Pancreas (tissue), 10 donors: Measurements from ENCODE around the gene UBE3B. TPM values are rescaled to one million over a fixed set of nuclear protein-coding genes. Genes with fewer than 3 reads are reported as not detected.

Experiments
- ATAC-seq, 4 donors: fragments of 200-7000 bp; cut with Tn5 transposase; one replicate each; pipeline versions ENCODE4 v1.8.0 to v1.9.1; 2020; ENCODE audit warnings: mild to moderate bottlenecking in 4 of 4, moderate library complexity in 4 of 4
- DNase-seq, 6 donors: peaks; one replicate each; pipeline ENCODE4 v3.0.0-alpha.2; 2020
- FAIRE-seq: peaks from 2 replicates; lab custom pipeline; 2012; peaks lifted over from hg19 to GRCh38; lab: Jason Lieb, UNC
- H3K27ac ChIP-seq, 4 donors: fragments of 200-600 bp; sonication (generic); 1 replicate in 3 of 4; 2 replicates in 1 of 4; pipeline versions ENCODE4 v1.5.0 to v1.8.0; 2020
- H3K27me3 ChIP-seq, 4 donors: fragments of 200-600 bp; one replicate each; pipeline ENCODE4 v1.8.0; 2021
- H3K36me3 ChIP-seq, 3 donors: fragments of 200-600 bp; sonication (generic) in 1 of 3; one replicate each; pipeline versions ENCODE4 v1.5.0 to v1.8.0; 2020 to 2021
- H3K4me1 ChIP-seq, 3 donors: fragments of 200-600 bp; one replicate each; pipeline ENCODE4 v1.8.0; 2021
- H3K4me3 ChIP-seq, 4 donors: fragments of 200-600 bp; sonication (generic) in 2 of 4; one replicate each; pipeline versions ENCODE4 v1.5.0 to v1.8.0; 2020 to 2021
- H3K9me3 ChIP-seq, 4 donors: fragments of 200-600 bp; one replicate each; pipeline ENCODE4 v1.8.0; 2021
- CTCF ChIP-seq, 4 donors: fragments of 200-600 bp; sonication (generic) in 3 of 4; IDR thresholded peaks; one replicate each; pipeline versions ENCODE4 v1.5.0 to v1.8.0; 2021; ENCODE audit warnings: antibody characterized with exemption in 4 of 4
- WGBS, 2 donors: extraction: QIAGEN DNeasy Blood & Tissue Kit; methylation state at CpG; one replicate each; pipeline ENCODE4 v1.1.7; 2013; 5-methylcytosine and 5-hydroxymethylcytosine counted together
- intact Hi-C, 3 donors: fragments of 100-400 bp; cut with DNase I; formaldehyde crosslinking; loops; one replicate each; pipeline versions ENCODE4 v1.11.1 to v1.14.2; 2022
- polyA plus RNA-seq, 2 donors: library from polyadenylated mRNA; stranded (reverse); fragments of 200-250 nt; gene quantifications; one replicate each; pipeline ENCODE4 v1.2.3, GENCODE V29; 2013
- total RNA-seq, 6 donors: library from RNA; stranded (reverse); fragmentation: NEBNext Ultra II Directional in 4 of 6; extraction: Animal tissue kit (Norgen Biotek cat#: 25700) in 4 of 6; gene quantifications; one replicate each; pipeline versions ENCODE4 v1.2.1 to v1.2.4, GENCODE V29; 2021 to 2023
- donor health status: healthy with polysubstance abuse.
- donor health status: DM: no; HTN: no; CAD: no; lungs with moderate emphysema.
- donor health status: DM: no; HTN: no; CAD: no.
- donor health status: control.
- donor health status: control.
- donor health status: Bipolar disorder and iron deficiency.
- donor health status: DM: yes; HTN: yes; CAD: no.
- donor health status: DM: no; HTN: no; CAD: no.
- donor health status: DM: no; HTN: no; CAD: no.
- donor health status: DM: yes; HTN: yes; CAD: no.

UBE3B gene
- total and polyA plus RNA-seq, 8 donors, result 9.8 to 25.6 (median 13.8) TPM

GRCh38 chr12:109545826-109546225 lies 68.4 kb downstream of the UBE3B start:
- H3K4me3 ChIP-seq, result no peak overlapping the region
- FAIRE-seq (no peak), DNase-seq (peak in 1 of 6 donors; percentile 6), ATAC-seq (no peak)
- intact Hi-C loops, result no loop called here
- no peaks in the 10 kb centered on the region for H3K4me1 ChIP-seq
- H3K27ac ChIP-seq, result no peak overlapping the region
- H3K27me3 ChIP-seq, result peaks cover 0 to 3% (median 0%) of the 10 kb centered on the region in 4 donors
- WGBS, 2 donors, result 41 to 45% methylated on average over 5 of the region's 5 CpGs
- no peak for TF ChIP-seq CTCF (IDR thresholded peaks at IDR 0.05)
- H3K36me3 ChIP-seq, result no peaks in the 10 kb centered on the region
- no peaks in the 10 kb centered on the region for H3K9me3 ChIP-seq

DNA sequence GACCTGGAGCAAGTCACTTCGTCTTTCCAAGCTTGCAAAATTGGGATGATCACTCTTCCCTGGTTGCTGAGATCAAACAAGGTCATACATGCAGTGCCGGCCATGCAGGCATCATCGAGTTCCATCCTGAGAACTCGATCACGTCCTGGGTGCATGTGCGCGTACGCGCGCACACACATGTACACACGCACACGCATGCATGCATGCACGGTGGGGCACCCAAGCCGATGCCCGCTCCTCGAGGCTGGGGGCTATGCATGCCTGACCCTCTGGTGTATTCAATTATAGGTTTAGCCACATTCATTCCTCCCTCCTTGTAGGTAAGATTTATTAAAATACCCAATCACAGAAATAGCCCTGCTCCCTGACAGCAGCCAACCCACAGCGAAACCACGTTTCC lies 69.9 kb downstream of the UBE3B start:
- intact Hi-C loops, result no loop called here
- H3K36me3 ChIP-seq, result no peaks in the 10 kb centered on the region
- peaks cover 0 to 3% (median 0%) of the 10 kb centered on the region in 4 donors for H3K27me3 ChIP-seq
- TF ChIP-seq CTCF (IDR thresholded peaks at IDR 0.05), result no peak
- WGBS, 2 donors, result 78 to 89% methylated on average over 18 of the region's 18 CpGs
- H3K4me1 ChIP-seq, result no peaks in the 10 kb centered on the region
- H3K4me3 ChIP-seq, result no peak overlapping the region
- H3K9me3 ChIP-seq, result no peaks in the 10 kb centered on the region
- H3K27ac ChIP-seq, result no peak overlapping the region
- FAIRE-seq (no peak), ATAC-seq (no peak), DNase-seq (peak in 1 of 6 donors; percentile 19)

DNA sequence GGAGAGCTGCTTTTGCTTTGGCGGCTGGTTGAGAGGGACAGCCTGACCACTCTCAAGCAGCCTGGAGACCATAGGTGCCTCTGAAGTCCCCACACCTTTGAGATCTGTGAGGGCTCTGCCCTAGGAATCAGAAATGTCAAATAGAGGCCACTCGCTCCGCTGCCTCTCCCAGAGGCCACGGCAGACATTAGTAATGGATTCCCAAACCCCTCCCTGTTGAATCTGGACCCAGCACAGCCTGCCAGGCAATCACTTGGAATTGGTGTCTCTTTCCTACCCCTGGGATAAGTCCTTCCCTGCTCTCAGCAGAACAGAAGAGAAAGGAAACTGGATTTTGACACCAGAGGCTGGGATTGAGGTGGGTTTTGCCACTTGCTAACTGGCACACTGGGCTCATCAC lies 70.8 kb downstream of the UBE3B start:
- Histone ChIP-seq H3K9me3 (no peaks in the 10 kb centered on the region), H3K36me3 (no peaks in the 10 kb centered on the region), H3K4me1 (no peaks in the 10 kb centered on the region), H3K27ac (no peak overlapping the region), H3K27me3 (peaks cover 0 to 3% (median 0%) of the 10 kb centered on the region in 4 donors), H3K4me3 (no peak overlapping the region)
- no peak for ATAC-seq
- no peak for TF ChIP-seq CTCF (IDR thresholded peaks at IDR 0.05)
- WGBS, 2 donors, result 63 to 73% methylated on average over 4 of the region's 4 CpGs
- intact Hi-C loops, result no loop called here
- no peak for FAIRE-seq
- DNase-seq, result peak in 1 of 6 donors; percentile 2

GRCh38 chr12:109549613-109550270 lies 72.3 kb downstream of the UBE3B start:
- DNase-seq, result no peak
- H3K27me3 ChIP-seq, result peaks cover 0 to 3% (median 0%) of the 10 kb centered on the region in 4 donors
- H3K9me3 ChIP-seq, result no peaks in the 10 kb centered on the region
- FAIRE-seq, result no peak
- H3K4me1 ChIP-seq, result no peaks in the 10 kb centered on the region
- H3K27ac ChIP-seq, result no peak overlapping the region
- intact Hi-C loops, result no loop called here
- WGBS, 2 donors, result 29 to 32% methylated on average over 15 of the region's 15 CpGs
- no peaks in the 10 kb centered on the region for H3K36me3 ChIP-seq
- no peak for TF ChIP-seq CTCF (IDR thresholded peaks at IDR 0.05)
- no peak for ATAC-seq
- H3K4me3 ChIP-seq, result no peak overlapping the region

- no peak for TF ChIP-seq CTCF (IDR thresholded peaks at IDR 0.05)
- ATAC-seq (no peak), DNase-seq (no peak), FAIRE-seq (no peak)
- Histone ChIP-seq H3K36me3 (no peaks in the 10 kb centered on the region), H3K4me3 (no peak overlapping the region), H3K27ac (no peak overlapping the region), H3K4me1 (no peaks in the 10 kb centered on the region), H3K9me3 (no peaks in the 10 kb centered on the region), H3K27me3 (peaks cover 0 to 3% (median 0%) of the 10 kb centered on the region in 4 donors)
- intact Hi-C loops, result no loop called here
- WGBS, 2 donors, result 54 to 66% methylated on average over 12 of the region's 12 CpGs
These were observed 72.8 kb downstream of the UBE3B start for GRCh38 chr12:109550281-109550680.
